HG03025 (cell line): ENCODE data around the gene MRPL18.
"Not testable (repeated sequence)": the region's sequence is repeated elsewhere in the genome, so short reads cannot be mapped to it uniquely, and the experiment has no call there.

Source experiments
- ATAC-seq: cut with Tn5 transposase; IDR thresholded peaks from one replicate; pipeline ENCODE4 v1.9.1; 2021; ENCODE audit warnings: mild to moderate bottlenecking, moderate library complexity; ENCODE audit not compliant: unreplicated experiment, low FRiP score

The MRPL18 gene

DNA sequence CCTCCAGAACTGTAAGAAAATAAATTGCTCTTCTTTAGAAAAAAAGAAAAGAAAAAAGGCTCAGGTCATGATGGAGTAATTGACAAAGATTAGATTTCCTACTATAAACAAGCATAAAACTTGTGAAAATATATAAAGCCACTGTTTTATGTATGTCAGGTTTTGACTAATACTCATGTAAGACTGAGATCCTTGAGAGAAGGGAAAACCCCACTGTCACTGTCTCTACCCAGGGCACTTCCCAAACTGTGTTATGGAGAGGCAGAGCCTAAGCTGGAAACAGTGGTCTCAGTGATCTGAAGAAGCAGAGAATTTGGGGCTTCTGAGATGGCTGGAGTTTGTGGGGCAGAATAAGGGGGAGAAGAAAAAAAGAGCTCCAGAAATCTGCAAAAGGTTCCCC lies 20.8 kb upstream of the MRPL18 start:
- ATAC-seq, result no peak

DNA sequence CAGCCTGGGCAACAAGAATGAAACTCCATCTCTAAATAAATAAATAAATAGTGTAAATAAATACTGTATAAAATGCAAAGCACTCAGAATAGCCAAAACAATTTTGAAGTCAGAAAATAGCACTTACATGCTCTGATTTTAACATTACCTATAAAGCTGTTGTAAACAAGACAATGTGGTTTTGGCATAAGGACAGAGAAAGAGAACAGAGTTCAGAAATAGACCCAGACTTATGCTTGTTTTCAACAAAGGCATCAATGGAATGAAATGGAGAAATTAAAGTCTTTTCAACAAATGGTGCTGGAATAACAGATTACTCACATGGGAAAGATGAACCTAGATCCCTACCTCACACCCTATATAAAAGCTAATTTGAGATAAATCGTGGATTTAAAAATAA lies 18.1 kb upstream of the MRPL18 start:
- ATAC-seq, result no peak

DNA sequence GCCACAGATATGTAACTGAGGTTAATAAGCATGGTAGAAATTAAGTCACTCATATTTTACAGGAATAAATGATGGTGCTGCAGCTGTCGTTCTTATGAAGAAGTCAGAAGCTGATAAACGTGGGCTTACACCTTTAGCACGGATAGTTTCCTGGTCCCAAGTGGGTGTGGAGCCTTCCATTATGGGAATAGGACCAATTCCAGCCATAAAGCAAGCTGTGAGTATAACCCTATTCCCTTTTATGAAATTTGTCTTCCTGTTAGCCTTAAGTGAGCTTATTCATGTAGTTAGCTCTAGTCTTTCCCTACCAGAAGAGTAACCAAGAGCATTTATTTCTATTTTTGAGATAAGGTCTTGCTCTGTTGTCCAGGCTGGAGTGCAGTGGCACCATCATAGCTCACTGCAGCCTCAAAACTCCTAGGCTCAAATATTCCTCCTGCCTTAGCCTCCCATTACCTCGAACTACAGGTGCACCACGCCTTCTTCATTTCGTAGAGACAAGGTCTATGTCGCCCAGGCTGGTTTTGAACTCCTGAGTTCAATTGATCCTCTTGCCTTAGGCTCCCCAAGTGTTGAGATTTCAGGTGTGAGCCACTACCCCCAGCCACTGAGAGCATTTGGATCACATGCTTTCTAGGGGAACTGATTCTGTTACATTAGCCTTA lies 12.9 kb upstream of the MRPL18 start:
- ATAC-seq, result no peak

- ATAC-seq, result no peak
Observed at GRCh38 chr6:159778131-159778530, 12.1 kb upstream of the MRPL18 start.

DNA sequence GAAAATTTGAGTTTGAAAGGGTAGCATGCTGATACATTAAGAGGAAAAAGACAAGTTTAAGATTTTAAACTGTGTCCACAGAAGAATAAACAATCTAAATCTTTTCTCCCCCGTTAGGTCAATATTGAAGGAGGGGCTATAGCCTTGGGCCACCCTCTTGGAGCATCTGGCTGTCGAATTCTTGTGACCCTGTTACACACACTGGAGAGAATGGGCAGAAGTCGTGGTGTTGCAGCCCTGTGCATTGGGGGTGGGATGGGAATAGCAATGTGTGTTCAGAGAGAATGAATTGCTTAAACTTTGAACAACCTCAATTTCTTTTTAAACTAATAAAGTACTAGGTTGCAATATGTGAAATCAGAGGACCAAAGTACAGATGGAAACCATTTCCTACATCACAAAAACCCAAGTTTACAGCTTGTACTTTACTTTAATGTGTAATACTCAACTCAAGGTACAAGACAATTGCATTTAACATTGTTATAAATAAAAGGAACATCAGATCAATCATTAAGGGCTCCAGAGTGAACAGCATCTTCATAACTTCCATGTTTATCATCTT lies 11.6 kb upstream of the MRPL18 start:
- ATAC-seq, result no peak

DNA sequence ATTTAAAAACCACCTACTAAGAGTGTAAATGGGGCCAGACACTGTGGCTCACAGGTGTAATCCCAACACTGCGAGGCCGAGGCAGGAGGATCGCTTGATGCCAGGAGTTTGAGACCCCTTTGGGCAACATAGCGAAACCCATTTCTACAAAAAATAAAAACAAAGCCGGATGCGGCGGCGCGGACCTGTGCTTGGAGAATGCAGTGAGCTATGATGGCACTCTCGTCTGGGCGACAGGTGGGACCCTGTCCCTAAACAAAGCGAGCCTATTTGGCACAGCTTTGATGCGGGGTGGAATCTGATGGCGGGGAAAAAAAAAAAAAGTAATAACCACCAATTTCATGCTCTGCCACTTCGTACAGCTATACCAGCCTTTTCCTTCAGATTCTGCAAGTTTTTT lies 2.0 kb upstream of the MRPL18 start:
- no peak for ATAC-seq

GRCh38 chr6:159788753-159789376 lies 1.4 kb upstream of the MRPL18 start:
- no peak for ATAC-seq

GRCh38 chr6:159789377-159790148 lies 704 bp upstream of the MRPL18 start, which contains the start of gene TCP1:
TSS of gene TCP1 (minus strand) at chr6:159789602. CDS start at chr6:159789468, 134 bp downstream.
- ATAC-seq, result peak; percentile 76

DNA sequence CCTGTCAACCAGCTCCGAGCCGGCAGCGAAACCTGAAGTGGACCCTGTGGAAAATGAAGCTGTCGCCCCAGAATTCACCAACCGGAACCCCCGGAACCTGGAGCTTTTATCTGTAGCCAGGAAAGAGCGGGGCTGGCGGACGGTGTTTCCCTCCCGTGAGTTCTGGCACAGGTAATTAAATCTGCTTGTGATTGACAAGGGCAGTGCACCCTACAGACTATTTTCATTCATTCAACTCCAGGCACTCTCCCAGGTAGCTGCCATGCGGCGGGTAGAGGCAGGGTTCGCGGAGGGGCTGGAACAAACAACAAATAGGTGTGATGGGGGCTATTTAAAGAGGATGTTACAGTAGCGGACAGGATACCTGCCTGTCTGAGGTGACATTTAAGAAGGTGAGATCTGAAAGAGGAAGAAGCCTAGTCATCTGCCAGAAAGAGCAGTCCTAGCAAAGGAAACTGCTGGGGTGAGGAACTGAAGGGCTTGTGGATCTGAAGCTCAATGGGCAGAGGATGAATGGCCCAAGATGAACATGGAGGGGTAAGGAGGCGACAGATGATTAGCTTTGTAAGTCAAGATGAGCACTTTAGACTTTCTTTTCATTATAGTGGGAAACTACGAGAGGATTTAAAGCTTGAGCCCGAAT lies 810 bp downstream of the MRPL18 start:
- no peak for ATAC-seq

- not testable (repeated sequence) for ATAC-seq
Observed at GRCh38 chr6:159794976-159795375, 4.7 kb downstream of the MRPL18 start.

GRCh38 chr6:159797554-159797953 lies 7.3 kb downstream of the MRPL18 start:
- no peak for ATAC-seq

DNA sequence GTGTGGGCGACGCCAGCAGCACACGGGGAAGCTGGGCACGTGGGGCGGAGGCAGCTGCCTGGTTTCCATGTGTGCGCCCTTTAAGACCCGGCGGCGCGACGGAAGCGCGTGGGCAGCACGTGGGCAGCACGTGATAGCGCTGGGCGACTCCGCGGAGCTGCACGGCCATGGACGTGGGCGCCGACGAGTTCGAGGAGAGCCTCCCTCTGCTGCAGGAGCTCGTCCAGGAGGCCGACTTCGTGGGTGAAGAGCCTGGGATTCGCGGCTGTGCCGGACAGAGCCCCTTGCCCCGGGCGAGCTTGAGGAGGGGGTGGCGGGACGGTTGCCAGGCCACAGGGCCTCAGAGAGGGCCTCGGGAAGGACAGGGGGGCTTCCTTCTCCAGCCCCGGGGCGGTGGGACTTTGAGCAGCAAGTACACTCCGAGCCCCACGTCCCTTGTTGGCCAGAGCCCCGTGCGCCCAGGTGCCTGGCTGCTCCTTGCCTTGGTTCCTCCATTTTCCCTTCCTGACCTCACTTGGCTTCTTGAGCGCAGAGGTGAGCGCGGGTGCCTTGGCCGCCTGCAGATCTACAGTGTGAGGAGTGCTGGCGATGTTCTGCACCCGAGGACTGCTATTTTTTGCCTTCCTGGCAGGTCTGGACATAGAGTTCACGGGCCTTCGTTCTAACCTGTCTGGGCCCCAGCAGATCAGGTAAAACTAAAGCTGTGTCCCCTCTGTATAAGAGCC lies 10.0 kb downstream of the MRPL18 start, which contains the start of gene PNLDC1:
Gene PNLDC1 (plus strand): TSS at position 136 of the 725 bp plus-strand sequence. CDS start 32 bp downstream, at position 168.
- ATAC-seq, result no peak

GRCh38 chr6:159801935-159802334 lies 11.7 kb downstream of the MRPL18 start:
- no peak for ATAC-seq

- no peak for ATAC-seq
Observed at GRCh38 chr6:159804504-159804903, 14.2 kb downstream of the MRPL18 start.

DNA sequence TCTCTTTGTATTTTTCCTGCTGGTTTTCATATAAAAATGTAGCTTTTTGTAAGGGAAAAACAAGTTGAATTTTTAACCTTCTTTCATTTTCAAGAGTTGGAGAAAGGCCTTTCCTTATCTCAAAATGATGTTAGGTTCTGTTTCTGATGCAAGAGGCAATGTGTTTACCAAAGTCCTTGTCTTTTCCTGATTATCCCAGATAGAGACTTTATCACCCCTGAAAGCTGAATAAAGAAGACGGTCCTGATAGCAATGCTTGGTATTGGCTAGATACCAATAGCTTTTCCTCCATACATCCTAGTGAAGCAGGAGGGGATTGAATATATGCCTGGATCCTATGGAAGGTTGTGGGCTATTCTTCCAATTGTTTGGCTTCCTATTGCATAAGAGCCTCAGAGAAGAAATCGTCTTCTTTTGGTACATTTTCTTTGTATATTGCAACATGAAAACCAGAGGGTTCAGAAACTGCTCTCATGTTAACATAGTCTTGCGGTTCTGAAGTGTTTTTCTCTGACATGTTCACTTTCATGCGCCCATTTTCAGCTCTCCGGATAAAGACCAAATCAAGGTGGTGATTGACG lies 15.3 kb downstream of the MRPL18 start:
- ATAC-seq, result no peak

DNA sequence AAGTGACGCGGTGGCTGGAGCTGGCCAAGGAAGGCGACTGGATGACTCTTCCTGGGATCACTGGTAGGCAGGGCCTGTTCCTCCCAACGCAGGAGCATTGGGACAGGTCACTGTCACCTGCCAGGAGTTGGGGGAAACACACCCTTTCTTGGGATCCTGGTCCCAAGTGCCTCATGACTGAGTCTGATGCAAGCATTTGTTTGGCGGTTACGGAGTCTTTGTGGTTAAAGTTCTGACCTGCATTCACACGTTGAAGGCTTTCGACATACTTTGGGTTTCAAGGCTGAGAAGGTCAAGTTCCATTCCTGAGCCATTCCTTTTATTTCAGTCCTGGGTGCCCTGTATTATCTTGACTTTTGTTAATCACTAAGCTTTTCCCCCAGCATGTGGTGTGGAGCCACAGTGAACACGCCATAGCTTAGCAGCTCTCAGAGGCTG lies 15.8 kb downstream of the MRPL18 start:
- ATAC-seq, result no peak

- ATAC-seq, result no peak
Observed at GRCh38 chr6:159807150-159807858, 17.0 kb downstream of the MRPL18 start.

DNA sequence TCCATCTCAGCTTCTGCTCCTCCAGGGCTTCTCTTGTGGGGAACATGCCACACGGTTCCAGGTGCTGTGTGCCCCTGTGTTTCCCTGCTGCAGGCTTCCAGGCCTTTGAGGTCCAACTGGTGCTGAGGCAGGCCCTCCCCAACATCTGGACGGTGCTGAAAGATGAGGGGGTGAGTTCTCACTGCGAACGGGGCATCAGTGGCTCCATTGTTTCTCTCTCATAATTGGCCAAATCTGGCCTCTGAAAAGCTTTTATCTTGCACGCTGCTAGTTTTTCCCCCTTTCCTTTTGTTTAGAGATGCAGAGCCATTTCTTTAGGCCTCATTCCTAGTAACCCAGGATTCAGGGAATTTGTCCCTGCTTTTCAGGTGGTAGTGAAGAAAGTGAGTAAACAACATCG lies 18.4 kb downstream of the MRPL18 start:
- no peak for ATAC-seq

DNA sequence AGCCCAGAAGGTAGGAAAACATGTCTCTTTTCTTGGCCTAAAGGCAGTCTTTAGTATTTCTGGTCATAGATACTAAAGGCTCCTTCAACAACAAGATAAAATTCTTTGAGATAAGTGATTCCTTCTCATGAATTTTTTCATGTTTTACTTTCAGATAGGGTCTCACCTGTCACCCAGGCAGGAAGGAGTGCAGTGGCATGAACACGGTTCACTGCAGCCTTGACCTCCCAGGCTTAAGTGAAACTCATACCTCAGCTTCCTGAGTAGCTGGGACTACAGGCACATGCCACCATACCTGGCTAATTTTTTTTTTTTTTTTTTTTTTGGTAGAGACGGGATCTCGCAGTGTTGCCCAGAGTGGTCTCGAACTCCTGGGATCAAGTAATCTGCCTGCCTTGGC lies 18.9 kb downstream of the MRPL18 start:
- ATAC-seq, result no peak
